Measurements from ENCODE around the gene GLRA1.

DNA sequence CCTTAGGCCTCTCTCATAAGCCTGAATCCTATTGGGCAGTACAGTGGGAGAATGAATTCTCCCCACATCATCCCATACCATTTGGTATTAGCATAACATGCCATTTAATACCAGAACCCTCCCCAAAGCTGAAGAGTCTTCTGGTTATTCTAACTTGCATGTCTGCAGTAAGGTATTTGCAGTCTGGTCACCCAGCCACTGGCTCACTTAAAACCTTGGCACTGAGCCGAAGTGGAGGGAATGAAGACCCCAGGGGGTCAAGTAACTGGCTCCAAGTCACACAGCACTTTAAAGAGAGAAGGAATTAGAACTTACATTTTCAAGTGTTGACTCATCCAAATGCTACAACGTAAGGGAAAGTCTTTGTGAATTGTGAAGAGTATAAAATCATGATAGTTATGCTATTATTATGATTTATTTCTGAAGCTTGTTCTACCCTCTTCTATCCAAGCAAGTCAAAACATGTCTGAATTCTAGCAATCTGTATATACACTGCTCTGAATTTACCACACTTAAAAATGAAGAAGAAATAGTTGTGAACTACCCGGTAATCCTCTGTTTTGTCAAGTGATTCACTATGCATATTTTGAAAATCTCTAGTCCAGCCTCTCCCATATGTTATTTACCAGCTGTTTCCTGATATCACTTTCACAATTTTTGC is 28.5 kb downstream of the GLRA1 start:
- TF ChIP-seq EZH2phosphoT487 (IDR thresholded peaks at IDR 0.05; ENCODE audit: insufficient read depth, low read depth) (no peak), EZH2 (IDR thresholded peaks at IDR 0.05; ENCODE audit: insufficient read depth, poor library complexity, severe bottlenecking) (no peak)

Measured in GM23248 (cell line).